GM12878 (cell line): ENCODE data around the gene CDK5R1. TPM values are rescaled to one million over a fixed set of nuclear protein-coding genes. Genes with fewer than 3 reads are reported as not detected.

Experiments used
- ATAC-seq: fragments of 200-7000 bp; cut with Tn5 transposase; 3 replicates; pipeline ENCODE4 v1.9.1; 2020; ENCODE audit warnings: mild to moderate bottlenecking, moderate library complexity
- BruUV-seq: library from RNA; stranded (reverse); fragments of 400-500 nt; replicated peaks from 2 replicates; lab custom pipeline; 2021; lab: Mats Ljungman, UMichigan
- CTCF ChIA-PET: fragments of 300-600 bp; sonication (Branson Sonifier 250); formaldehyde crosslinking; extraction: SDS; loops from one replicate; lab custom pipeline; 2021; ENCODE audit warnings: inconsistent platforms; lab: Yijun Ruan, JAX
- POLR2A ChIA-PET: fragments of 350-600 bp; formaldehyde crosslinking; extraction: SDS; loops from one replicate; lab custom pipeline; 2021; ENCODE audit warnings: inconsistent platforms; lab: Charles Lee
- RAD21 ChIA-PET: fragments of 300-600 bp; sonication (Branson Sonifier 250); formaldehyde crosslinking; loops from one replicate; lab custom pipeline; 2023; ENCODE audit warnings: antibody characterized with exemption; ENCODE audit not compliant: unreplicated experiment; lab: Charles Lee
- SMC1A ChIA-PET: fragments of 300-600 bp; sonication (Branson Sonifier 250); formaldehyde crosslinking; loops from one replicate; lab custom pipeline; 2023; ENCODE audit not compliant: unreplicated experiment, uncharacterized antibody; lab: Charles Lee
- DNase-seq: peaks from one replicate; pipeline ENCODE4 v3.0.0-alpha.2; 2011; ENCODE audit warnings: low read depth, low spot score
- FAIRE-seq: peaks from 3 replicates; lab custom pipeline; 2011; peaks lifted over from hg19 to GRCh38; lab: Jason Lieb, UNC
- H2AFZ ChIP-seq: 2 replicates; pipeline ENCODE4 v1.6.0; 2011; ENCODE audit warnings: low read depth, low read length, control low read depth; ENCODE audit not compliant: control insufficient read depth
- H3K27ac ChIP-seq: 2 replicates; pipeline ENCODE4 v1.5.1; 2011; ENCODE audit warnings: control low read depth; ENCODE audit not compliant: control insufficient read depth, insufficient read depth
- H3K27me3 ChIP-seq, 2 experiments: replicated peaks in 1 of 2; 2 replicates each; pipeline versions ENCODE4 v1.6.0 to v1.6.1; 2011; ENCODE audit warnings: low read length in 1 of 2; ENCODE audit not compliant: control insufficient read depth in 2 of 2, insufficient read depth in 2 of 2
- H3K36me3 ChIP-seq, 2 experiments: 2 replicates each; pipeline ENCODE4 v1.5.1; 2011; ENCODE audit warnings: low read length in 1 of 2; ENCODE audit not compliant: control insufficient read depth in 2 of 2, insufficient read depth in 2 of 2
- H3K4me1 ChIP-seq: 2 replicates; pipeline ENCODE4 v1.6.1; 2011; ENCODE audit warnings: mild to moderate bottlenecking, low read length, moderate library complexity, mixed read lengths; ENCODE audit not compliant: control insufficient read depth, insufficient read depth
- H3K4me2 ChIP-seq: 2 replicates; pipeline ENCODE4 v1.6.0; 2011; ENCODE audit warnings: control low read depth; ENCODE audit not compliant: control insufficient read depth, insufficient read depth
- H3K4me3 ChIP-seq: fragments of 200-600 bp; sonication (generic); 2 replicates; pipeline ENCODE4 v1.5.1; 2016
- H3K79me2 ChIP-seq: 2 replicates; pipeline ENCODE4 v1.6.0; 2011; ENCODE audit warnings: low read length; ENCODE audit not compliant: control insufficient read depth, insufficient read depth
- H3K9ac ChIP-seq: 2 replicates; pipeline ENCODE4 v1.8.0; 2011; ENCODE audit warnings: low read length, control low read depth, mixed read lengths; ENCODE audit not compliant: control insufficient read depth, insufficient read depth
- H3K9me3 ChIP-seq: replicated peaks from 3 replicates; pipeline ENCODE4 v1.5.1; 2011; ENCODE audit warnings: mild to moderate bottlenecking, low read length; ENCODE audit not compliant: control insufficient read depth, insufficient read depth
- H4K20me1 ChIP-seq: 2 replicates; pipeline ENCODE4 v1.6.0; 2011; ENCODE audit not compliant: control insufficient read depth, insufficient read depth
- BHLHE40 ChIP-seq, 2 experiments: fragments of 450-650 bp in 1 of 2; IDR thresholded peaks; 2 replicates each; pipeline ENCODE4 v1.6.1; 2011 to 2017; ENCODE audit warnings: low read depth in 2 of 2, borderline replicate concordance in 1 of 2, improper control_type of control experiment in 1 of 2, low read length in 1 of 2, mild to moderate bottlenecking in 1 of 2
- CREM ChIP-seq: IDR thresholded peaks from 2 replicates; pipeline ENCODE4 v1.6.1; 2014; ENCODE audit warnings: antibody characterized with exemption, low read depth
- DPF2 ChIP-seq: fragments of 450-650 bp; IDR thresholded peaks from 2 replicates; pipeline ENCODE4 v1.6.1; 2017; ENCODE audit warnings: mild to moderate bottlenecking
- MLLT1 ChIP-seq: fragments of 450-650 bp; IDR thresholded peaks from 2 replicates; pipeline ENCODE4 v1.6.1; 2016; ENCODE audit warnings: mild to moderate bottlenecking
- MXI1 ChIP-seq: fragments of 150-350 bp; IDR thresholded peaks from 2 replicates; pipeline ENCODE4 v1.6.1; 2011; ENCODE audit warnings: low read depth, mild to moderate bottlenecking, inconsistent platforms, low read length, improper control_type of control experiment
- NR2C2 ChIP-seq: IDR thresholded peaks from 2 replicates; pipeline ENCODE4 v1.6.1; 2011; ENCODE audit warnings: borderline replicate concordance, low read depth; ENCODE audit not compliant: control insufficient read depth, insufficient read length
- NR2F1 ChIP-seq: fragments of 450-650 bp; conservative IDR thresholded peaks from 2 replicates; pipeline ENCODE4 v1.6.1; 2017; ENCODE audit warnings: mild to moderate bottlenecking
- PAX5 ChIP-seq: IDR thresholded peaks from 2 replicates; pipeline ENCODE4 v1.6.1; 2011; ENCODE audit warnings: low read depth, low read length, borderline replicate concordance
- POLR2A ChIP-seq: IDR thresholded peaks from 2 replicates; pipeline ENCODE4 v1.6.1; 2011; ENCODE audit warnings: low read depth, mild to moderate bottlenecking, low read length
- POU2F2 ChIP-seq: IDR thresholded peaks from 3 replicates; pipeline ENCODE4 v1.6.1; 2011; ENCODE audit warnings: low read depth, mild to moderate bottlenecking, low read length, borderline replicate concordance
- RAD51 ChIP-seq: fragments of 450-650 bp; IDR thresholded peaks from 2 replicates; pipeline ENCODE4 v1.6.1; 2016; ENCODE audit warnings: moderate library complexity, mild to moderate bottlenecking, inconsistent platforms
- RUNX3 ChIP-seq: IDR thresholded peaks from 2 replicates; pipeline ENCODE4 v1.6.1; 2012; ENCODE audit warnings: low read length, inconsistent platforms
- STAT3 ChIP-seq: IDR thresholded peaks from 2 replicates; pipeline ENCODE4 v1.6.1; 2011; ENCODE audit warnings: low read depth, low read length, improper control_type of control experiment
- TCF12 ChIP-seq: IDR thresholded peaks from 2 replicates; pipeline ENCODE4 v1.6.1; 2011; ENCODE audit warnings: low read depth, mild to moderate bottlenecking, low read length
- USF1 ChIP-seq: IDR thresholded peaks from 2 replicates; pipeline ENCODE4 v1.6.1; 2011; ENCODE audit warnings: borderline replicate concordance, low read depth, mild to moderate bottlenecking, moderate library complexity, mixed read lengths, low read length; ENCODE audit not compliant: insufficient read depth; ENCODE audit errors: extremely low read length
- USF2 ChIP-seq: IDR thresholded peaks from 2 replicates; pipeline ENCODE4 v1.6.1; 2011; ENCODE audit warnings: low read depth, low read length, improper control_type of control experiment, borderline replicate concordance
- YY1 ChIP-seq: IDR thresholded peaks from 2 replicates; pipeline ENCODE4 v1.6.1; 2011; ENCODE audit warnings: low read depth, mild to moderate bottlenecking, low read length
- WGBS: methylation state at CpG from one replicate; pipeline ENCODE4 v1.1.6; 2016; ENCODE audit warnings: low lambda C conversion rate; ENCODE audit not compliant: insufficient replicate concordance, insufficient coverage; ENCODE audit errors: missing lambda C conversion rate; 5-methylcytosine and 5-hydroxymethylcytosine counted together
- in situ Hi-C: fragments of 300-500 bp; cut with MboI; formaldehyde crosslinking; loops from 9 replicates; pipeline ENCODE4 v1.14.3; 2018; ENCODE audit warnings: mixed read lengths
- intact Hi-C: fragments of 100-400 bp; cut with micrococcal nuclease; formaldehyde crosslinking; loops from one replicate; pipeline ENCODE4 v1.14.2; 2022; ENCODE audit not compliant: unreplicated experiment
- polyA plus RNA-seq, 11 experiments: library from polyadenylated mRNA; depleted of rRNA in 4 of 11; unstranded in 6 of 11; stranded (reverse) in 5 of 11; fragments of >200 nt; fragmentation: Nextera tagmentation in 4 of 11; fragmentation: Illumina TruSeq in 1 of 11; extraction: Ambion mirVana in 4 of 11; extraction: Trizol in 1 of 11; gene quantifications; 1 replicate in 1 of 11; 2 replicates in 10 of 11; pipeline versions ENCODE4 v1.2.1 to v1.2.3, GENCODE V29; 2011 to 2016; ENCODE audit warnings: inconsistent platforms in 2 of 11, missing spikeins in 2 of 11, low read depth in 1 of 11
- total RNA-seq, 4 experiments: library from RNA; depleted of rRNA in 3 of 4; stranded (reverse); fragments of >200 nt in 3 of 4; fragmentation: Illumina TruSeq in 1 of 4; extraction: Trizol in 1 of 4; gene quantifications; 2 replicates each; pipeline versions ENCODE4 v1.2.1 to v1.2.3, GENCODE V29; 2013 to 2021

The CDK5R1 gene
- total and polyA plus RNA-seq, 10 of the 15 experiments (the other 5 are each of a cell fraction or from before 2014, with no cell fraction given), result 1.1 to 28.3 (median 12.2) TPM

GRCh38 chr17:32485261-32486110 is 1.3 kb upstream of the CDK5R1 start (continued):
- TF ChIP-seq NR2C2, result no peak
- TF ChIP-seq YY1, result no peak

GRCh38 chr17:32486111-32486700 is 587 bp upstream of the CDK5R1 start:
- SMC1A ChIA-PET, result interaction anchor here (0.9 to 11.9 kb wide), 15 partner anchors 17 to 391 kb away, joined by 3 to 286 read pairs (median 5); partner anchors contain the start of gene MYO1D
- intact Hi-C loops, result loop anchor here (2.0 kb wide), 1 partner anchor 73 kb away; no protein-coding TSS in a partner anchor
- H4K20me1 ChIP-seq, result no peaks in the 10 kb centered on the region
- WGBS, result 44% methylated on average over 32 of the region's 72 CpGs
- FAIRE-seq (no peak), ATAC-seq (peak; percentile 62), DNase-seq (no peak)
- BruUV-seq, result no TSS peak
- POLR2A ChIA-PET, result interaction anchor here (0.6 to 12.5 kb wide), 7 partner anchors 22 to 268 kb away, joined by 3 to 308 read pairs (median 3); no protein-coding TSS in a partner anchor
- H2AFZ ChIP-seq, result peak overlapping the region; percentile 71
- H3K4me3 ChIP-seq, result peak overlapping the region; percentile 28; the same call in 1 of the 2 replicates
- 0 out of 2 replicates have a peak overlapping the region, but pooled peaks have one; percentile 33 for H3K27ac ChIP-seq
- CTCF ChIA-PET, result interaction anchor here (1.0 to 9.5 kb wide), 10 partner anchors 22 to 391 kb away, joined by 3 to 132 read pairs (median 28); partner anchors contain the start of genes MYO1D and PSMD11
- H3K9me3 ChIP-seq, result no peaks in the 10 kb centered on the region
- peak overlapping the region; percentile 54; the same call in 1 of the 2 replicates for H3K9ac ChIP-seq
- peaks cover 39% of the 10 kb centered on the region for H3K79me2 ChIP-seq
- peaks cover 12 to 16% of the 10 kb centered on the region in 2 experiments; a peak in 3 of 4 replicates for H3K36me3 ChIP-seq
- RAD21 ChIA-PET, result interaction anchor here (0.5 to 16.4 kb wide), 11 partner anchors 18 to 391 kb away, joined by 3 to 543 read pairs (median 19); partner anchors contain the start of gene MYO1D
- in situ Hi-C loops, result no loop called here
- no peaks in the 10 kb centered on the region for H3K27me3 ChIP-seq
- peak overlapping the region; percentile 62 for H3K4me2 ChIP-seq
- H3K4me1 ChIP-seq, result peaks cover 11% of the 10 kb centered on the region
- TF ChIP-seq MXI1 (peak; percentile 55; the same call in 1 of the 2 replicates), POLR2A (peak; percentile 32; the same call in 1 of the 2 replicates), USF1 (peak; percentile 74), RAD51 (no peak), DPF2 (0 out of 2 replicates have a peak, but pooled peaks have one; percentile 44), RUNX3 (peak; percentile 1; the same call in 1 of the 2 replicates), MLLT1 (peak; percentile 66), STAT3 (no peak), CREM (no peak), USF2 (peak; percentile 6; the same call in 1 of the 2 replicates), POU2F2 (0 out of 3 replicates have a peak, but pooled peaks have one; percentile 11), BHLHE40 (IDR thresholded peaks at IDR 0.05; ENCODE audit: borderline replicate concordance in 1 of 2, low read depth in 2 of 2, low read length in 1 of 2) (peak; percentile 97 to 99), PAX5 (no peak), NR2F1 (peak; percentile 49; the same call in 1 of the 2 replicates), TCF12 (peak; percentile 72; the same call in 1 of the 2 replicates)
